ENCODE results near the gene BLOC1S3. TPM values are rescaled to one million over a fixed set of nuclear protein-coding genes. Genes with fewer than 3 reads are reported as not detected.

Gene BLOC1S3
- total RNA-seq, 2 donors from 2014 or later: 15.0 to 16.7 TPM

- Mint-ChIP-seq H3K27ac (no peak overlapping the region), H3K36me3 (no peaks in the 10 kb centered on the region), H3K9me3 (no peaks in the 10 kb centered on the region)
- DNase-seq (ENCODE audit: low spot score in 2 of 2): no peak
- no peak for ATAC-seq
These were observed 9.7 kb upstream of the BLOC1S3 start for GRCh38 chr19:45168767-45169351.

GRCh38 chr19:45169602-45170001 is 9.0 kb upstream of the BLOC1S3 start:
- DNase-seq (ENCODE audit: low spot score in 2 of 2): no peak
- Mint-ChIP-seq H3K27ac (no peak overlapping the region), H3K9me3 (no peaks in the 10 kb centered on the region), H3K36me3 (no peaks in the 10 kb centered on the region)
- no peak for ATAC-seq

GRCh38 chr19:45170146-45171106 is 8.2 kb upstream of the BLOC1S3 start:
- ATAC-seq: no peak
- DNase-seq (ENCODE audit: low spot score in 2 of 2): no peak
- H3K27ac Mint-ChIP-seq: peak overlapping the region; percentile 91 to 98
- H3K36me3 Mint-ChIP-seq: no peaks in the 10 kb centered on the region
- no peaks in the 10 kb centered on the region for H3K9me3 Mint-ChIP-seq

- ATAC-seq: peak; percentile 72 to 88
- Mint-ChIP-seq H3K27ac (peak overlapping the region; percentile 91 to 98), H3K36me3 (no peaks in the 10 kb centered on the region), H3K9me3 (no peaks in the 10 kb centered on the region)
- DNase-seq (ENCODE audit: low spot score in 2 of 2): no peak
These were observed 7.4 kb upstream of the BLOC1S3 start for GRCh38 chr19:45171211-45171623.

- Mint-ChIP-seq H3K27ac (peak overlapping the region; percentile 55 to 91), H3K36me3 (no peaks in the 10 kb centered on the region), H3K9me3 (no peaks in the 10 kb centered on the region)
- ATAC-seq (peak; percentile 29 to 36), DNase-seq (ENCODE audit: low spot score in 2 of 2) (no peak)
These were observed 6.4 kb upstream of the BLOC1S3 start for GRCh38 chr19:45172173-45172572.

GRCh38 chr19:45172611-45173208 is 5.9 kb upstream of the BLOC1S3 start:
- no peaks in the 10 kb centered on the region for H3K9me3 Mint-ChIP-seq
- no peak for ATAC-seq
- H3K36me3 Mint-ChIP-seq: no peaks in the 10 kb centered on the region
- H3K27ac Mint-ChIP-seq: peak overlapping the region; percentile 86 to 91
- DNase-seq (ENCODE audit: low spot score in 2 of 2): no peak

GRCh38 chr19:45173816-45174215 is 4.8 kb upstream of the BLOC1S3 start:
- DNase-seq (ENCODE audit: low spot score in 2 of 2): no peak
- Mint-ChIP-seq H3K27ac (peak overlapping the region; percentile 91 to 94), H3K36me3 (no peaks in the 10 kb centered on the region), H3K9me3 (no peaks in the 10 kb centered on the region)
- no peak for ATAC-seq

GRCh38 chr19:45175515-45176345 is 2.9 kb upstream of the BLOC1S3 start:
- Mint-ChIP-seq H3K9me3 (no peaks in the 10 kb centered on the region), H3K36me3 (no peaks in the 10 kb centered on the region), H3K27ac (peak overlapping the region; percentile 6 to 19)
- DNase-seq (ENCODE audit: low spot score in 2 of 2): no peak
- ATAC-seq: no peak

- ATAC-seq (peak in 1 of 2 donors; percentile 0), DNase-seq (ENCODE audit: low spot score in 2 of 2) (no peak)
- no peaks in the 10 kb centered on the region for H3K9me3 Mint-ChIP-seq
- H3K27ac Mint-ChIP-seq: peak within 1 kb of the TSS; percentile 89 to 96
- peaks cover 0 to 5% of the 10 kb centered on the region in 2 donors for H3K36me3 Mint-ChIP-seq
These were observed 745 bp upstream of the BLOC1S3 start, which contains the start of gene TRAPPC6A for GRCh38 chr19:45177817-45178261. TSS of gene TRAPPC6A (minus strand) at chr19:45178237. CDS start at chr19:45178218, 19 bp downstream.

- peak overlapping the region; percentile 89 to 96 for H3K27ac Mint-ChIP-seq
- no peak for ATAC-seq
- H3K9me3 Mint-ChIP-seq: no peaks in the 10 kb centered on the region
- peak; percentile 52 to 68 for DNase-seq (ENCODE audit: low spot score in 2 of 2)
- H3K36me3 Mint-ChIP-seq: peaks cover 0 to 5% of the 10 kb centered on the region in 2 donors
These were observed 698 bp downstream of the BLOC1S3 start for GRCh38 chr19:45179072-45179891.

GRCh38 chr19:45179892-45180370 is 1.3 kb downstream of the BLOC1S3 start:
- peaks cover 0 to 5% of the 10 kb centered on the region in 2 donors for H3K36me3 Mint-ChIP-seq
- no peaks in the 10 kb centered on the region for H3K9me3 Mint-ChIP-seq
- DNase-seq (ENCODE audit: low spot score in 2 of 2) (no peak), ATAC-seq (no peak)
- peak overlapping the region; percentile 33 to 66 for H3K27ac Mint-ChIP-seq

- peaks cover 0 to 5% of the 10 kb centered on the region in 2 donors for H3K36me3 Mint-ChIP-seq
- H3K9me3 Mint-ChIP-seq: no peaks in the 10 kb centered on the region
- no peak for DNase-seq (ENCODE audit: low spot score in 2 of 2)
- ATAC-seq: no peak
- peak overlapping the region; percentile 66 to 75 for H3K27ac Mint-ChIP-seq
These were observed 2.4 kb downstream of the BLOC1S3 start for GRCh38 chr19:45180936-45181335.

- H3K9me3 Mint-ChIP-seq: no peaks in the 10 kb centered on the region
- H3K36me3 Mint-ChIP-seq: peaks cover 0 to 5% of the 10 kb centered on the region in 2 donors
- H3K27ac Mint-ChIP-seq: peak overlapping the region in 1 of 2 donors; percentile 72
- DNase-seq (ENCODE audit: low spot score in 2 of 2) (no peak), ATAC-seq (no peak)
These were observed 4.2 kb downstream of the BLOC1S3 start for GRCh38 chr19:45182758-45183157.

- ATAC-seq (no peak), DNase-seq (ENCODE audit: low spot score in 2 of 2) (no peak)
- peaks cover 0 to 5% of the 10 kb centered on the region in 2 donors for H3K36me3 Mint-ChIP-seq
- no peaks in the 10 kb centered on the region for H3K9me3 Mint-ChIP-seq
- no peak overlapping the region for H3K27ac Mint-ChIP-seq
These were observed 5.5 kb downstream of the BLOC1S3 start for GRCh38 chr19:45184115-45184514.
